ENCODE data around the gene BCL2.

Gene BCL2

DNA sequence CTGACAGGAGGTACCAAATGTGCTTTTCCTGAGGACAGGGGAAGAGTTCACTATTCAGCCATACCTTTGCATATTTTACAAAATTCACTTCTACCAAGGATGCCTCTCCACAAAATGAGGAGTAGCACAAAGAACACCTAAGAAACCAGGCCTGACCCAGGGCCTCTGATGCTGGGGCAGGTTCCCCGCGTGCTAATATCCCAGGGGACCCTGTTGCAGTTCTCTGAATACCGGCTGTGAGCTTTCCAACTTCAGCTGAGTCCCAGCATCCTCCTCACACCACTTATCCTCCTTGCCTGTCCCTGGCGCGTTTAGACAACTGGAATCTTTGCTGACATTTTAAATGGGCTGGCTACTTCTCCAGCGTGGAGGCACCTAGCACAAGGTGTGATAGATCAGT lies 142.3 kb downstream of the BCL2 start:
- TF ChIP-seq, protein P1, sequence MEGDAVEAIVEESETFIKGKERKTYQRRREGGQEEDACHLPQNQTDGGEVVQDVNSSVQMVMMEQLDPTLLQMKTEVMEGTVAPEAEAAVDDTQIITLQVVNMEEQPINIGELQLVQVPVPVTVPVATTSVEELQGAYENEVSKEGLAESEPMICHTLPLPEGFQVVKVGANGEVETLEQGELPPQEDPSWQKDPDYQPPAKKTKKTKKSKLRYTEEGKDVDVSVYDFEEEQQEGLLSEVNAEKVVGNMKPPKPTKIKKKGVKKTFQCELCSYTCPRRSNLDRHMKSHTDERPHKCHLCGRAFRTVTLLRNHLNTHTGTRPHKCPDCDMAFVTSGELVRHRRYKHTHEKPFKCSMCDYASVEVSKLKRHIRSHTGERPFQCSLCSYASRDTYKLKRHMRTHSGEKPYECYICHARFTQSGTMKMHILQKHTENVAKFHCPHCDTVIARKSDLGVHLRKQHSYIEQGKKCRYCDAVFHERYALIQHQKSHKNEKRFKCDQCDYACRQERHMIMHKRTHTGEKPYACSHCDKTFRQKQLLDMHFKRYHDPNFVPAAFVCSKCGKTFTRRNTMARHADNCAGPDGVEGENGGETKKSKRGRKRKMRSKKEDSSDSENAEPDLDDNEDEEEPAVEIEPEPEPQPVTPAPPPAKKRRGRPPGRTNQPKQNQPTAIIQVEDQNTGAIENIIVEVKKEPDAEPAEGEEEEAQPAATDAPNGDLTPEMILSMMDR (IDR thresholded peaks at IDR 0.05; ENCODE audit: low read depth, low read length) = no peak
- no peak for DNase-seq (ENCODE audit: extremely low read depth, low read depth)

DNA sequence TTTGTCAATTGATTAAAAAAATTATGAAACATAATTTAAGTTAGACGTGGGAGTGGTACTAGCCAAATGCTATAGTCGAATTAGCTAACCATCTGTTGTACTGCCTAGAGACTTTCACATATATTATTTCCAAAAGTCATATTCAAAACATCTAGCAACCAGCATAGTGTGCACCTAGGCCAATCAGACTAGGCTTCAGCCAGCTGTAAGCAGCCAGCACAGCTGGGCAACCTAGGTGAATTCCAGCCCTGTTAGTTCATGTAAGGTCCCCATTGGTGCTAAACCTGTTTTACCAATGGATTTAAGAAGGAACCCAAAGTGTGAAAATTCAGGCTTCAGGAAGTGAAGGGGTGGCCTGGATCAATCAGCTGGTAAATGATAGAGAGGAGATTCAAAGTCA lies 144.3 kb downstream of the BCL2 start:
- TF ChIP-seq, protein P1 (IDR thresholded peaks at IDR 0.05; ENCODE audit: low read depth, low read length) = no peak

DNA sequence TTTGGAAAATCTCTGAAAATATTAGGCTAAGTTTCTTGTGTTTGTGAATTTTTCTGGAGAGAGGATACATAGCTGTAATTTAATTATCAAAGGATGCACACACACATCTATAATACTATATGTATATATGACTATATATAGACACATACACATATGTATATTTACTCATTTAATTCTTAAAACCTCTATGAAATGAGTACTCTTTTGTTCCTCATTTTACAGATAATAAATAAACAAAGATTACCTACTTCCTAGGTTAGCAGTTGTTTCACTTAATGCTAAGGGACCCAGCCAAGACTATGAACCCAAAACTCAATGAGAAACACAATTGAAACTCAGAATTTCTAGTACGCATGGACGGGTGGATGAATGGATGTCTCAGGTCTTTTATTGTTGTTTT lies 145.6 kb downstream of the BCL2 start:
- DNase-seq (ENCODE audit: extremely low read depth, low read depth) = no peak
- TF ChIP-seq, protein P1 (IDR thresholded peaks at IDR 0.05; ENCODE audit: low read depth, low read length) = no peak

More for the DNA sequence above, 144.3 kb downstream of the BCL2 start:
- DNase-seq (ENCODE audit: extremely low read depth, low read depth) = no peak

DNA sequence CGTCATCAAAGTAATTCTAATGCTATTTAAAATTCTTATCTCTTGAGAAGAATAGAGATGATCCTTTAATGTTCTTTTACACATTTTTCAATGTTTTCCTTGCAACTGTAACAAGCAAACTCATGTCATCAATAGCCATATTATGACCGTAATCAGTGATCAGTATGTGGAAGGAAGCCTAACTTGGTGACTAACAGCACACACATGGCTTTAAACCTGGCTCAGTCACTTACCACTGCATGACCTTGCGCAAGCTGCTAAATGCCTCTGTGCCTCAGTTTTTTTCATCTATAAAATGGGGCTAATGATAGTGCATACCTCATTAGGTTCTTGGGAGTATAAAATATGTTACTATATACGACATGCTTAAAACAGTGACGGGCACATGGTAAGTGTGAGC lies 149.7 kb downstream of the BCL2 start:
- TF ChIP-seq, protein P1 (IDR thresholded peaks at IDR 0.05; ENCODE audit: low read depth, low read length) = no peak

DNA sequence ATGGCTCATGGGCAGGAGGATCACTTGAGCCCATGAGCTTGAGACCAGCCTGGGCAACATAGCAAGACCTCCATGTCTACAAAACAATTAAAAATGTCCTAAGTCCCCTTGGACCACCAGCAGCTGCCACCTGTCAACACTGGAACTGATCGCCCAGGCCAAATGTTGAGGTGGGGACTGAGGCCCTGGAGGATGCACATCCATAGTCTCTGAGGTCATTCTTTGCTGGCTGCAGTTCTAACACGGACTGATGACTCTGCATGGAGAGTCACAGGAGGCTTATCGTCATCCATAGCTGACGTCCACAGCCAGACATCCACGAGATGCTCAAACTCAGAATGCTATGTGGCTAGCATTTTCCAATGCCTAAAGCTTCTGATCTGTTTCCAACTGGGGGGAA lies 151.3 kb downstream of the BCL2 start:
- no peak for DNase-seq (ENCODE audit: extremely low read depth, low read depth)
- TF ChIP-seq, protein P1 (IDR thresholded peaks at IDR 0.05; ENCODE audit: low read depth, low read length) = no peak

More for the DNA sequence above, 149.7 kb downstream of the BCL2 start:
- no peak for DNase-seq (ENCODE audit: extremely low read depth, low read depth)

DNA sequence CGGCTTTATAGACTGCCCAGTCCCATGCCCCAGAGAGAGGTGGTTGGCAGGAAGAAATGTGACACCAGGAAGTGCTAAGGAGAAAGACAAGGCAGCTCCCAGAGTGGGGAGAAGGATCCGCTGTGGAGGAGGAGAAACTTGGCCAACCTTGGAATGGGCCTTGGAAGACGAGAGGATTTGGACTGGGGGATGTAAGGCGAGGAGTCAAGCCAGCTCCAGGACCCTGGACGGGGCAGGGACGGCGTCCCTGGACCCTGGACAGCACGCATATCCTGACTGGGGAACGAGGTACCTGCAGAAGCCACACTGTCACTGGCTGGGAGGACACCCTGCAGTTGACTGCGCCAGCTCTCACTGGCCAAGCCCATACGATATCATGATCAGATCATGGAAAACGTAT lies 153.4 kb downstream of the BCL2 start:
- no peak for DNase-seq (ENCODE audit: extremely low read depth, low read depth)
- TF ChIP-seq, protein P1 (IDR thresholded peaks at IDR 0.05; ENCODE audit: low read depth, low read length) = no peak

DNA sequence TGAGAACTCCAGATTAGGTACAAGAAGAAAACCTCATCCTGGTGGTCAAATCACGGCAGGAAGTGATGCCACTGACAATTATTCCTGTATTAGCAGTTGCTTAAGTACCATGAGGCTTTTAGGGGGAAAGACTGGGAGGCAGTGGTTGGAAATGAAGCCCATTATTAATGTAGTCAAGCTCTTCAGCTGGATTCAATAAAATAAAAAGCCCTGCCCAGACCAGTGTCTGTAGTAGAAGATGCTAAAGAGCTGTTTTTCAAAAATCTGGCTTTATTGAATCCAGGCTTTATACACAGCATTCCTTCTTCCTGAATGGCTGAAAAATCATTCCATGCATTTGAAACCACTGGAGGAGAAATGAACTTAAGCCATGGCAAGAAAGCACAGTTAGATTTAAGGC lies 155.2 kb downstream of the BCL2 start:
- TF ChIP-seq, protein P1 (IDR thresholded peaks at IDR 0.05; ENCODE audit: low read depth, low read length) = no peak
- no peak for DNase-seq (ENCODE audit: extremely low read depth, low read depth)
